ENCODE results near the gene FGR.
"Not testable (repeated sequence)": the region's sequence is repeated elsewhere in the genome, so short reads cannot be mapped to it uniquely, and the experiment has no call there.

Gene FGR

GRCh38 chr1:27646676-27647075, 11.7 kb upstream of the FGR start:
- in situ Hi-C loops (cut with MboI; ENCODE audit: low sequenced_read_pairs, unreplicated experiment), result no loop called here
- TF ChIP-seq CTCF (IDR thresholded peaks at IDR 0.05; ENCODE audit: borderline replicate concordance, control extremely low read depth, extremely low read depth, insufficient read depth, missing control alignments), result no peak
- DNase-seq (ENCODE audit: low spot score), result no peak

GRCh38 chr1:27645071-27645415, 10.1 kb upstream of the FGR start:
- no peak for DNase-seq (ENCODE audit: low spot score)
- no peak for TF ChIP-seq CTCF (IDR thresholded peaks at IDR 0.05; ENCODE audit: borderline replicate concordance, control extremely low read depth, extremely low read depth, insufficient read depth, missing control alignments)
- in situ Hi-C loops (cut with MboI; ENCODE audit: low sequenced_read_pairs, unreplicated experiment), result no loop called here

GRCh38 chr1:27644369-27645070, 9.5 kb upstream of the FGR start:
- in situ Hi-C loops (cut with MboI; ENCODE audit: low sequenced_read_pairs, unreplicated experiment), result no loop called here
- no peak for DNase-seq (ENCODE audit: low spot score)
- no peak for TF ChIP-seq CTCF (IDR thresholded peaks at IDR 0.05; ENCODE audit: borderline replicate concordance, control extremely low read depth, extremely low read depth, insufficient read depth, missing control alignments)

GRCh38 chr1:27643600-27644368, 8.8 kb upstream of the FGR start:
- in situ Hi-C loops (cut with MboI; ENCODE audit: low sequenced_read_pairs, unreplicated experiment), result no loop called here
- peak; percentile 60 for TF ChIP-seq CTCF (IDR thresholded peaks at IDR 0.05; ENCODE audit: borderline replicate concordance, control extremely low read depth, extremely low read depth, insufficient read depth, missing control alignments)
- peak; percentile 76 for DNase-seq (ENCODE audit: low spot score)

GRCh38 chr1:27640514-27640913, 5.5 kb upstream of the FGR start:
- DNase-seq (ENCODE audit: low spot score); in situ Hi-C loops (cut with MboI; ENCODE audit: low sequenced_read_pairs, unreplicated experiment): not testable (repeated sequence)

- no peak for DNase-seq (ENCODE audit: low spot score)
- TF ChIP-seq CTCF (IDR thresholded peaks at IDR 0.05; ENCODE audit: borderline replicate concordance, control extremely low read depth, extremely low read depth, insufficient read depth, missing control alignments), result no peak
- in situ Hi-C loops (cut with MboI; ENCODE audit: low sequenced_read_pairs, unreplicated experiment), result no loop called here
Observed at GRCh38 chr1:27638805-27639204, 3.8 kb upstream of the FGR start.

GRCh38 chr1:27638047-27638734, 3.2 kb upstream of the FGR start:
- DNase-seq (ENCODE audit: low spot score), result no peak
- no peak for TF ChIP-seq CTCF (IDR thresholded peaks at IDR 0.05; ENCODE audit: borderline replicate concordance, control extremely low read depth, extremely low read depth, insufficient read depth, missing control alignments)
- in situ Hi-C loops (cut with MboI; ENCODE audit: low sequenced_read_pairs, unreplicated experiment), result no loop called here

Measured in GM13976 (cell line).